ENCODE data around the gene GRIK4.
"Not testable (repeated sequence)": the region's sequence is repeated elsewhere in the genome, so short reads cannot be mapped to it uniquely, and the experiment has no call there.

The GRIK4 gene

GRCh38 chr11:121024989-121025388 is 513.4 kb downstream of the GRIK4 start:
- TF ChIP-seq, protein P1, sequence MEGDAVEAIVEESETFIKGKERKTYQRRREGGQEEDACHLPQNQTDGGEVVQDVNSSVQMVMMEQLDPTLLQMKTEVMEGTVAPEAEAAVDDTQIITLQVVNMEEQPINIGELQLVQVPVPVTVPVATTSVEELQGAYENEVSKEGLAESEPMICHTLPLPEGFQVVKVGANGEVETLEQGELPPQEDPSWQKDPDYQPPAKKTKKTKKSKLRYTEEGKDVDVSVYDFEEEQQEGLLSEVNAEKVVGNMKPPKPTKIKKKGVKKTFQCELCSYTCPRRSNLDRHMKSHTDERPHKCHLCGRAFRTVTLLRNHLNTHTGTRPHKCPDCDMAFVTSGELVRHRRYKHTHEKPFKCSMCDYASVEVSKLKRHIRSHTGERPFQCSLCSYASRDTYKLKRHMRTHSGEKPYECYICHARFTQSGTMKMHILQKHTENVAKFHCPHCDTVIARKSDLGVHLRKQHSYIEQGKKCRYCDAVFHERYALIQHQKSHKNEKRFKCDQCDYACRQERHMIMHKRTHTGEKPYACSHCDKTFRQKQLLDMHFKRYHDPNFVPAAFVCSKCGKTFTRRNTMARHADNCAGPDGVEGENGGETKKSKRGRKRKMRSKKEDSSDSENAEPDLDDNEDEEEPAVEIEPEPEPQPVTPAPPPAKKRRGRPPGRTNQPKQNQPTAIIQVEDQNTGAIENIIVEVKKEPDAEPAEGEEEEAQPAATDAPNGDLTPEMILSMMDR (IDR thresholded peaks at IDR 0.05; ENCODE audit: low read depth, low read length) = no peak
- DNase-seq (ENCODE audit: extremely low read depth, low read depth) = no peak

DNA sequence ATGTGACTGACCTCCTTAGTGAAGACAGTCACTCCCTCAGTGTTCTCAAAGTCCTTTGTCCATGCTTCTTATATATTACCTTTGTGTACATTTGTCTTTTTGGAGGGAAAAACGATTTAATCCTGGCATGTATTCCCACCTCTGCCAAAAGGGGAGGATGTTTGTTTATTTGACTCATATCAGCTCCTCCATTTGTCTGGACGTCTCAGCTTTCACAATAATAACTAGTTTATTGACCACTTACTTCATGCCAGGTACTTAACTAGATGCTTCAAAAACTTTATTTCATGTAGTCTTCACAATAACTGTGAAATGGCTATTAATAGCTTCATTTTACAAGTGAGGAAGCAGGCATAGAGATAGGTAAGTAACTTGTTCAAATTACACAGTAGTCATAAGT is 517.6 kb downstream of the GRIK4 start:
- TF ChIP-seq, protein P1 (IDR thresholded peaks at IDR 0.05; ENCODE audit: low read depth, low read length) = no peak
- DNase-seq (ENCODE audit: extremely low read depth, low read depth) = no peak

DNA sequence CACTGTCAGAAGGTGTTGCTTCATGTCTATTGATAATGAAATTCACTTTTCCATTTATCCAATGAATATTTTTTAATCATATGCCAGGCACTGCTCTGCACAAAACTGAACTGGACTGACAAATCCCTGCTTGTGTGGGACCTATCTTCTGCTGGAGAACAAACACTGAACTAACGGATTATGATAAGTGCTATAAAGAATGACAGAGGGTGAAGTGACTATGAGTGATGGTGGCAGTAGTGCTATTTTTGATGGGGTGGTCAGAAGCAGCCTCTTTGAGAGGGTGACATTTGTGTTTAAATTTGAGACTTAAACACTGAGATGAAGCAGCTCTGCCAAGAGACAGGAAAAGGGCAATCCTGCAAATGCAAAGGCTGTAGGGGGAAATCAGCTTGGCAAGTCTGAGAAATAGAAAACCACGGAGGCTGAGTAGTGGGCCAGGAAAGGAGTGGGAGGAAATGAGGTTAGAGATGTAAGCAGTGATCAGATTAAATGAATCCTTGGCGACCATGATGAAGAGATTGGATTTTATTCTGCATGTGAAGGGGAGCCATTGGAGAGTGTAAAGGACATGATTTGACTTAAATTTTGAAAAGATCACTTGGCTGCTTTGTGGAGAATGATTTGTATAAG is 518.4 kb downstream of the GRIK4 start:
- no peak for DNase-seq (ENCODE audit: extremely low read depth, low read depth)
- TF ChIP-seq, protein P1 (IDR thresholded peaks at IDR 0.05; ENCODE audit: low read depth, low read length) = no peak

DNA sequence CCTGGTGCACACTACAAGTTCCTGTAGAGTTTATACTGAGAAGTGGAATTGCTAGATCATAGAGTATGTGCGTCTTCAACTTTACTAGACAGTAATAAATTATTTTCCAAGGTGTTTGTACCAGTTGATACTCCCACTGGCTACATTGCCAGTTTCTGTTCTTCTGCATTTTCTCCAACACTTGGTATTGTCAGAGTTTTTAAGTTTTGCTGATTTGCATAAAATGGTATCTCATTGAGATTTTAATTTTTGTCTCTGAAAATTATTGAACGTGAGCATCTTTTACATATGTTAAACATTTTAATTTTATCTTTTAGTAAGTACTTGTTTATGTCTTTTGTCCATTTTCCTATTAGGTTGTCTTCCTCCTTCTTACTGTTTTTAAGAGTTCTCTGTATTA is 519.6 kb downstream of the GRIK4 start:
- TF ChIP-seq, protein P1 (IDR thresholded peaks at IDR 0.05; ENCODE audit: low read depth, low read length) = no peak
- no peak for DNase-seq (ENCODE audit: extremely low read depth, low read depth)

GRCh38 chr11:121031648-121032047 is 520.1 kb downstream of the GRIK4 start:
- DNase-seq (ENCODE audit: extremely low read depth, low read depth) = not testable (repeated sequence)

- DNase-seq (ENCODE audit: extremely low read depth, low read depth) = no peak
- TF ChIP-seq, protein P1 (IDR thresholded peaks at IDR 0.05; ENCODE audit: low read depth, low read length) = no peak
Measured at GRCh38 chr11:121032546-121032945, 521.0 kb downstream of the GRIK4 start.

- TF ChIP-seq, protein P1 (IDR thresholded peaks at IDR 0.05; ENCODE audit: low read depth, low read length) = no peak
- DNase-seq (ENCODE audit: extremely low read depth, low read depth) = no peak
Measured at GRCh38 chr11:121033635-121034034, 522.1 kb downstream of the GRIK4 start.

DNA sequence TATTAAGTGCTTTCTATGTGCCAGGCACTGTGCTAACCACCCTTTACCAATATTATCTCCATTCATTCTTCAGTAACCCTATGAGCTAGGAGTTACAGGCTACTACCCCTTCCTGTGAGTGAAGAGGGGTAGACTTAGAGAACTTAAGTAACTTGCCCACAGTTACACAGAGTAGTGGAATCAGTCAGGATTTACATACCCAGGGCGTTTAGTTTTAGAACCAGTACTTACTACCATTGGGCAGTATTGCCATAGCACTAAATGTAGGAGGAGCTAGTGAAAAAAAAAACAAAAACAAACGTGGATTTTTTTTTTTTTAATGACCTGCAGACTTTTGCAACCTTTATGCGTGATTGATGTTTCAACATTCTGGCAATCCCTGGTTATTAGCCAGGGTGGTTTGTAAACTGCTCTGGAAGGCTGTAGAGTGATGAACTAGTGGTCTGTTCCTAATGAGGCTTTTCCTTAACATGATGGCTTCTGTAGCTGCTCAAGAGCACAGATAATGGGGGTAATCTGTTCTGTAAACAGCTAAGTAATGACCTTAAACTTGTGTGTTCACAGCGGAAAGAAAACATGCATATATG is 523.7 kb downstream of the GRIK4 start:
- TF ChIP-seq, protein P1 (IDR thresholded peaks at IDR 0.05; ENCODE audit: low read depth, low read length) = no peak
- DNase-seq (ENCODE audit: extremely low read depth, low read depth) = no peak
